GM10266 (cell line): Measurements from ENCODE around the gene GRM5.
"Not testable (repeated sequence)": the region's sequence is repeated elsewhere in the genome, so short reads cannot be mapped to it uniquely, and the experiment has no call there.

Experiments used
- DNase-seq: peaks from one replicate; pipeline ENCODE4 v3.0.0; 2012; ENCODE audit errors: extremely low spot score
- CTCF ChIP-seq: IDR thresholded peaks from 2 replicates; pipeline ENCODE4 v1.5.1; 2012; ENCODE audit warnings: mild to moderate bottlenecking, low read depth; ENCODE audit not compliant: control insufficient read depth, insufficient read depth; ENCODE audit errors: missing control alignments

The GRM5 gene

GRCh38 chr11:88535916-88536547 is 529.8 kb downstream of the GRM5 start:
- no peak for TF ChIP-seq CTCF
- DNase-seq: peak; percentile 35

GRCh38 chr11:88535266-88535665 is 530.5 kb downstream of the GRM5 start:
- DNase-seq: no peak
- TF ChIP-seq CTCF: no peak

- not testable (repeated sequence) for DNase-seq
These were observed 531.1 kb downstream of the GRM5 start for GRCh38 chr11:88534706-88535105.

GRCh38 chr11:88534185-88534584 is 531.6 kb downstream of the GRM5 start:
- no peak for DNase-seq
- TF ChIP-seq CTCF: no peak

GRCh38 chr11:88533001-88533400 is 532.8 kb downstream of the GRM5 start:
- no peak for DNase-seq
- TF ChIP-seq CTCF: no peak

- no peak for TF ChIP-seq CTCF
- no peak for DNase-seq
These were observed 534.0 kb downstream of the GRM5 start for GRCh38 chr11:88531831-88532230.

- DNase-seq: no peak
- no peak for TF ChIP-seq CTCF
These were observed 536.4 kb downstream of the GRM5 start for GRCh38 chr11:88529426-88529825.
